ENCODE data around the gene CHST15.

Gene CHST15

DNA sequence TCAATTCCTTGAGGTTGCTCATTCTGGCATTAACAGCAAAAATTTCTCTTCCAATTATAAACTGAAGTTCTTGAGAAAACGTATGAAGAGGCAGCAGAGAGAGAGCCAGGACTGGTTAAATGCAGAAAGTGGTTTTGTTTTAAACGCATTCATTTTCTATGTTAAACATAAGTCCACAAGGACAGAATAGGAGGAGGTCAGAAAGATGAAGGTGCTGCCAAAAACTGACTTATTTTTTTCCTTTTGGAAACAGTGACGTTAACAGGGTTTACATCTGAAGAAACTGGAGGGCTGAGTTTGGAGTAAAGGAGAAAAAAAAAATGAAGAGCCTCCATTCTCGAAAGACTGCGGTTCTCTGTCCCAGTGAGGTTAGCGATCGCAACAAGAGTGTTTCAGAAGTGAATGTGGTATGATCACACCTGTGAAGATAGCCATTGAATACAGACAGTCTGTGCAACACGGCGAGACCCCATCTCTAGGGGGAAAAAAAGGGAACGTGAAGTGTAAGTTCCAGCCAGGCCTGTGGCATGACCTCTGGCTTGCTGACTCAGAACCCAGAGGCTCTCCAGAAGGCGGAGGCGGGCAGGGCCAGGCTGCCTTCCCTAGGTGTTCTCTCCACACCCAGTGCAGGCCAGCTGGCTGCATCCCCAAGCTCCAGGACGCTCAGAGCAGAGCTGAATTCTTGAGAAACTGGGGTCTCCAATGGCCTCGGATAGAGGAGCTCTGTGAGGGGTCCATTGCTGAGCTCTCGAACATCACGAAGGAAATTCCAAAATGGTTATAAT lies 84.0 kb downstream of the CHST15 start:
- Histone ChIP-seq H3K4me3 (ENCODE audit: low read depth in 1 of 2, low read length in 2 of 2) (no peak overlapping the region), H4K20me1 (ENCODE audit: insufficient read depth, low read length) (no peaks in the 10 kb centered on the region), H3K36me3 (ENCODE audit: insufficient read depth, low read length) (peaks cover 4% of the 10 kb centered on the region), H3K27ac (ENCODE audit: low read length) (no peak overlapping the region), H3K4me1 (ENCODE audit: insufficient read depth, low read length) (peaks cover 7% of the 10 kb centered on the region), H3K9ac (ENCODE audit: low read depth, low read length) (no peak overlapping the region), H3K79me2 (ENCODE audit: insufficient read depth, low read length) (no peaks in the 10 kb centered on the region), H3K9me3 (ENCODE audit: insufficient read depth, low read length, severe bottlenecking) (peaks cover 16% of the 10 kb centered on the region), H3K4me2 (ENCODE audit: insufficient read depth, low read length) (no peak overlapping the region), H2AFZ (ENCODE audit: low read depth, low read length) (no peak overlapping the region), H3K27me3 (ENCODE audit: insufficient read depth, low read length, poor library complexity) (no peaks in the 10 kb centered on the region)
- DNase-seq (no peak), ATAC-seq (ENCODE audit: insufficient read depth, low read depth) (no peak)
- TF ChIP-seq, protein P1, sequence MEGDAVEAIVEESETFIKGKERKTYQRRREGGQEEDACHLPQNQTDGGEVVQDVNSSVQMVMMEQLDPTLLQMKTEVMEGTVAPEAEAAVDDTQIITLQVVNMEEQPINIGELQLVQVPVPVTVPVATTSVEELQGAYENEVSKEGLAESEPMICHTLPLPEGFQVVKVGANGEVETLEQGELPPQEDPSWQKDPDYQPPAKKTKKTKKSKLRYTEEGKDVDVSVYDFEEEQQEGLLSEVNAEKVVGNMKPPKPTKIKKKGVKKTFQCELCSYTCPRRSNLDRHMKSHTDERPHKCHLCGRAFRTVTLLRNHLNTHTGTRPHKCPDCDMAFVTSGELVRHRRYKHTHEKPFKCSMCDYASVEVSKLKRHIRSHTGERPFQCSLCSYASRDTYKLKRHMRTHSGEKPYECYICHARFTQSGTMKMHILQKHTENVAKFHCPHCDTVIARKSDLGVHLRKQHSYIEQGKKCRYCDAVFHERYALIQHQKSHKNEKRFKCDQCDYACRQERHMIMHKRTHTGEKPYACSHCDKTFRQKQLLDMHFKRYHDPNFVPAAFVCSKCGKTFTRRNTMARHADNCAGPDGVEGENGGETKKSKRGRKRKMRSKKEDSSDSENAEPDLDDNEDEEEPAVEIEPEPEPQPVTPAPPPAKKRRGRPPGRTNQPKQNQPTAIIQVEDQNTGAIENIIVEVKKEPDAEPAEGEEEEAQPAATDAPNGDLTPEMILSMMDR (IDR thresholded peaks at IDR 0.05; ENCODE audit: borderline replicate concordance, extremely low read depth, low read length, poor library complexity, severe bottlenecking): no peak
- TF ChIP-seq EZH2 (IDR thresholded peaks at IDR 0.05; ENCODE audit: borderline replicate concordance, low read depth, low read length, severe bottlenecking): no peak

DNA sequence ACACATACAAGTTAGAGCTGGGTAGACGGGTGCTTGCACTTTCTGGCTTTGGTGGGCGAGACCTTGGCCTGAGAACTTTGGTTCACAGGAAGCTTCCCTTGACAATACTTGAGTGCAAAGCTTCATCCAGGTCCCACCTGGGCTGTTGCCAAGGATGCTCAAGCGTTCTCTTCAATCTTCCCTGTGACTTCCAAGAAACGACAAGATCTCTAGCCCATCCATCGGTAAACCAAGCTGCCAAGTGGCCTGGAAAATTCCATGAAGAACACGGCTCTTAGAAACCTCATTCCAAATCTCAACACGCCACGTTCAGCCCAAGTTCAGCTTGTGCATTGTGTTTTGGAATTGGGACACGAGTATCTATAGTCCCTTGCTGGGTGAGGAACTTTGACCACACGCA lies 84.7 kb downstream of the CHST15 start:
- TF ChIP-seq, protein P1 (IDR thresholded peaks at IDR 0.05; ENCODE audit: borderline replicate concordance, extremely low read depth, low read length, poor library complexity, severe bottlenecking): no peak
- TF ChIP-seq EZH2 (IDR thresholded peaks at IDR 0.05; ENCODE audit: borderline replicate concordance, low read depth, low read length, severe bottlenecking): no peak

DNA sequence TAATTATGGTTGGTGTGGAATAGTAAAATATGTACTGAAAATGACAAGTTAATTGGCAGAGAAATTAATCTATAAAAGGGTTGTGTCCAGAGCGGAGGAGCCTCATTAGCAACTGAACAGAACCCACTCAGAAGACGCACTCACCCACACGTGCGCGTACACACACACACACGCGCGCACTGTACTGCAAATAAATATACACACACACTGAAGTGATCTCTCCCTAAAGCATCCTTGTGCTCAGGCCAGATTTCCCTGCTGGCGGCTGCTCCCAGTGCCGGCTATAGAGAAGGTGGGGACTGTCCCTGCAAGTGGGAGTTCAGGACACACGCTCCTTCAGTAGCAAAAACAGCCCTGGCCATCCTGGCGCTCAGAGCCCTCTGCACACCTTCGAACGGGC lies 85.2 kb downstream of the CHST15 start:
- no peaks in the 10 kb centered on the region for H4K20me1 ChIP-seq (ENCODE audit: insufficient read depth, low read length)
- no peak overlapping the region for H3K4me2 ChIP-seq (ENCODE audit: insufficient read depth, low read length)
- ATAC-seq (ENCODE audit: insufficient read depth, low read depth): no peak

More for the DNA sequence above, 84.7 kb downstream of the CHST15 start:
- ATAC-seq (ENCODE audit: insufficient read depth, low read depth) (no peak), DNase-seq (no peak)
- H4K20me1 ChIP-seq (ENCODE audit: insufficient read depth, low read length): no peaks in the 10 kb centered on the region
- H3K9ac ChIP-seq (ENCODE audit: low read depth, low read length): no peak overlapping the region
- no peak overlapping the region for H2AFZ ChIP-seq (ENCODE audit: low read depth, low read length)
- H3K79me2 ChIP-seq (ENCODE audit: insufficient read depth, low read length): no peaks in the 10 kb centered on the region
- H3K27ac ChIP-seq (ENCODE audit: low read length): no peak overlapping the region
- no peak overlapping the region for H3K4me2 ChIP-seq (ENCODE audit: insufficient read depth, low read length)
- H3K4me1 ChIP-seq (ENCODE audit: insufficient read depth, low read length): peaks cover 10% of the 10 kb centered on the region
- no peaks in the 10 kb centered on the region for H3K27me3 ChIP-seq (ENCODE audit: insufficient read depth, low read length, poor library complexity)
- H3K9me3 ChIP-seq (ENCODE audit: insufficient read depth, low read length, severe bottlenecking): peaks cover 12% of the 10 kb centered on the region
- peaks cover under 1% of the 10 kb centered on the region for H3K36me3 ChIP-seq (ENCODE audit: insufficient read depth, low read length)
- no peak overlapping the region for H3K4me3 ChIP-seq (ENCODE audit: low read depth in 1 of 2, low read length in 2 of 2)

More for the DNA sequence above, 85.2 kb downstream of the CHST15 start:
- no peak overlapping the region for H3K9ac ChIP-seq (ENCODE audit: low read depth, low read length)
- H3K9me3 ChIP-seq (ENCODE audit: insufficient read depth, low read length, severe bottlenecking): peaks cover 7% of the 10 kb centered on the region
- no peak for TF ChIP-seq EZH2 (IDR thresholded peaks at IDR 0.05; ENCODE audit: borderline replicate concordance, low read depth, low read length, severe bottlenecking)
- TF ChIP-seq, protein P1 (IDR thresholded peaks at IDR 0.05; ENCODE audit: borderline replicate concordance, extremely low read depth, low read length, poor library complexity, severe bottlenecking): no peak
- no peak overlapping the region for H2AFZ ChIP-seq (ENCODE audit: low read depth, low read length)
- no peaks in the 10 kb centered on the region; the same call in none of the 2 replicates for H3K36me3 ChIP-seq (ENCODE audit: insufficient read depth, low read length)
- H3K27me3 ChIP-seq (ENCODE audit: insufficient read depth, low read length, poor library complexity): no peaks in the 10 kb centered on the region
- no peak overlapping the region for H3K4me3 ChIP-seq (ENCODE audit: low read depth in 1 of 2, low read length in 2 of 2)
- no peaks in the 10 kb centered on the region for H3K79me2 ChIP-seq (ENCODE audit: insufficient read depth, low read length)
- DNase-seq: no peak
- no peak overlapping the region for H3K27ac ChIP-seq (ENCODE audit: low read length)
- H3K4me1 ChIP-seq (ENCODE audit: insufficient read depth, low read length): peaks cover 10% of the 10 kb centered on the region
